Ectodermal cell (in vitro differentiated cells): ENCODE data around the gene AKT2.

Experiments
- H3K27ac ChIP-seq: 2 replicates; pipeline ENCODE4 v1.7.0; 2013; ENCODE audit warnings: mild to moderate bottlenecking, low read depth, low read length; ENCODE audit not compliant: insufficient read depth, poor library complexity, severe bottlenecking
- H3K27me3 ChIP-seq: 2 replicates; pipeline ENCODE4 v1.7.0; 2013; ENCODE audit warnings: mild to moderate bottlenecking, low read length; ENCODE audit not compliant: insufficient read depth, control insufficient read depth, poor library complexity, severe bottlenecking
- H3K36me3 ChIP-seq: one replicate; pipeline ENCODE4 v1.7.0; 2013; ENCODE audit warnings: low read length; ENCODE audit not compliant: control insufficient read depth, insufficient read depth
- H3K4me1 ChIP-seq: one replicate; pipeline ENCODE4 v1.7.0; 2013; ENCODE audit warnings: low read length; ENCODE audit not compliant: control insufficient read depth, insufficient read depth
- H3K4me3 ChIP-seq: 2 replicates; pipeline ENCODE4 v1.7.0; 2013; ENCODE audit warnings: low read depth, low read length, control low read depth; ENCODE audit not compliant: insufficient read depth
- H3K9me3 ChIP-seq: 2 replicates; pipeline ENCODE4 v1.7.0; 2013; ENCODE audit warnings: mild to moderate bottlenecking, low read length, moderate library complexity; ENCODE audit not compliant: control insufficient read depth
- WGBS, 2 experiments: methylation state at CpG; one replicate each; pipeline ENCODE4 v1.1.7; 2013; ENCODE audit warnings: missing lambda C conversion rate in 2 of 2; 5-methylcytosine and 5-hydroxymethylcytosine counted together

The AKT2 gene

DNA sequence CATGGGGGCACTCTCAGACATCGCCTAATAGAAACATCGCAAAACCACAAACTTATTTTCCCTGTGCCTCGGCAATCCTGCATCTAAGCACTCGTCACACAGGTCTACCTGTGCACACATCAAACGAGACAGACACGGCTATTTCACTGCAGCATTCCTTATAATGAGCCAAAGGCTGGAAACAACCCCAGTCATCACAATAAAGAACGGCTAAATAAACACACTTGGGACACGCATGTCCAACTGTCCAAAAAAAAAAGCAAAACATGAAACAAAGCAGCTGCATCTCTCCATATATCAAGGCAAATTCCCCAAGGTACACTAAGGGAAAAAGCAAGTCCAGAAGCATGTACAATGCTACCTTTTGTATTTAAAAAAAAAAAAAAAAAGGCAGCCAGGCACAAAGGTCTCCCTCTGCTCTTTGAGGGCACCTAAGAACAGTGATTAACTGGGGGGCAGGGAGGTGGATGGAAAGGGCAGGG, 31.5 kb downstream of the AKT2 start:
- Histone ChIP-seq H3K36me3 (peaks cover 8% of the 10 kb centered on the region), H3K27me3 (no peaks in the 10 kb centered on the region), H3K27ac (no peak overlapping the region), H3K4me3 (no peak overlapping the region), H3K4me1 (no peaks in the 10 kb centered on the region), H3K9me3 (no peaks in the 10 kb centered on the region)
- WGBS, 2 experiments: 95 to 96% methylated on average over 8 of the region's 8 CpGs

DNA sequence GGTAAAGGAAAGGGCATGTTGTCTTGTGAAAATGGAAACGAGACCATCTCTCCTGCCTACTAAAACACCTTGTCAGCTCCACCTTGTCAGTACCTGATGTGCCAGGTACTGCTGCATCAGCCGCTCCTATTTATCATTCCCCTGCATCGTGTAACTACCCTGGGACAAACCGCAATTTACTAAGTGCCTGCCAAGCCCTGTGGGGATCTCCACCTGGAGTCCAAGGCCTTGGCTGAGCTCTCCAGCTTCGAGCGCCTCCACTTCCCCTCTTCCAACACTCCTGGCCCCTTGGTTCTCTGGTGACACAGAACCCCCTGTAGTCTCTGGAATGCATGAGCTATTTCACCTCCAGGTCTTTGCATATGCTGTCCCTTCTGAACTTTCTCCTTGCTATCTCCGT, 32.8 kb downstream of the AKT2 start:
- 69 to 71% methylated on average over 7 of the region's 7 CpGs for WGBS, 2 experiments
- H3K36me3 ChIP-seq: peaks cover 8% of the 10 kb centered on the region

GRCh38 chr19:40251991-40252390, 33.2 kb downstream of the AKT2 start:
- WGBS, 2 experiments: 84 to 90% methylated on average over 4 of the region's 4 CpGs
- Histone ChIP-seq H3K4me3 (no peak overlapping the region), H3K36me3 (peaks cover 8% of the 10 kb centered on the region), H3K27me3 (no peaks in the 10 kb centered on the region), H3K27ac (no peak overlapping the region), H3K4me1 (no peaks in the 10 kb centered on the region), H3K9me3 (no peaks in the 10 kb centered on the region)

More for the DNA sequence above, 32.8 kb downstream of the AKT2 start:
- no peaks in the 10 kb centered on the region for H3K4me1 ChIP-seq
- no peaks in the 10 kb centered on the region for H3K9me3 ChIP-seq
- H3K27ac ChIP-seq: no peak overlapping the region
- no peak overlapping the region for H3K4me3 ChIP-seq
- H3K27me3 ChIP-seq: no peaks in the 10 kb centered on the region

DNA sequence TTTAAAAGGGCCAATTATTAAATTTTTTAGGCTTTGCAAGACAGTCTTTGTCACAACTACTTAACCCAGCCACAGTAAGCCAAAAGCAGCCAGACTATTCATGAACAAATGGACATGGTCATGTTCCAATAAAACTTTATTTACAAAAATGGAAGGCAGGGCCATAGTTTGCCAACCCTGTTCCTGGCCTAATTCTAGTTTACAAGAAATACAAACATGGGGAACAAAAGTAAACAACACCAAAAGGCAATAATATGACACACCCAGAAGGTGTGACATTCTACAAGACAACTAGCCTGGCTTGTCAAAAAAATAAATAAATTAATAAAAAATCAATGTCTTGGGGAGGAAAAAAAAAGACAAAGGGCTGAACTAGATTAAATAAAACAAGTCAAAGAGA, 33.9 kb downstream of the AKT2 start:
- Histone ChIP-seq H3K27me3 (no peaks in the 10 kb centered on the region), H3K4me1 (no peaks in the 10 kb centered on the region), H3K27ac (no peak overlapping the region), H3K9me3 (no peaks in the 10 kb centered on the region), H3K36me3 (peaks cover 8% of the 10 kb centered on the region), H3K4me3 (no peak overlapping the region)

DNA sequence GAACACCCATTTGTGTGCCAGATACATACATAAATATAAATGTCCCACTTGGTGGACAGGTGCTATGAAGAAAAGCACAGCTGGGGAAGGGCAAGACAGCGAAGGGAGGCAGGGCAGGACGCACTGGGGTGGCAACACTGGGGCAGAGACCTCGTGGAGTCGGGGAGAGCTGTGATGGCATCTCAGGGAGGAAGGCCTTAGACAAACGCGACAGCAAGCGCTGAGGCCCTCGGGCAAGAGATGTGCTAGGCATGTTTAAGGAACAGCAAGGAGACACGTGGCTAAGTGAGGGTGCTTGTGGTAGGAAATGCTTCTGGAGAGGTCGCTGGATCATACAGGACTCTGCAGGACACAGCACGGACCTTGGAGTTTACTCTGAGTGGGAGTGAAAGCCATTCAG, 35.4 kb downstream of the AKT2 start:
- no peak overlapping the region for H3K4me3 ChIP-seq
- H3K36me3 ChIP-seq: peaks cover 1% of the 10 kb centered on the region
- no peak overlapping the region for H3K27ac ChIP-seq
- H3K27me3 ChIP-seq: no peaks in the 10 kb centered on the region
- no peaks in the 10 kb centered on the region for H3K9me3 ChIP-seq
- WGBS, 2 experiments: 94% methylated on average over 11 of the region's 11 CpGs
- H3K4me1 ChIP-seq: no peaks in the 10 kb centered on the region

GRCh38 chr19:40249201-40249600, 35.9 kb downstream of the AKT2 start:
- Histone ChIP-seq H3K4me1 (no peaks in the 10 kb centered on the region), H3K36me3 (no peaks in the 10 kb centered on the region), H3K27me3 (no peaks in the 10 kb centered on the region), H3K4me3 (no peak overlapping the region), H3K9me3 (no peaks in the 10 kb centered on the region), H3K27ac (peak overlapping the region; percentile 13)
- WGBS, 2 experiments: 94 to 95% methylated on average over 10 of the region's 10 CpGs

DNA sequence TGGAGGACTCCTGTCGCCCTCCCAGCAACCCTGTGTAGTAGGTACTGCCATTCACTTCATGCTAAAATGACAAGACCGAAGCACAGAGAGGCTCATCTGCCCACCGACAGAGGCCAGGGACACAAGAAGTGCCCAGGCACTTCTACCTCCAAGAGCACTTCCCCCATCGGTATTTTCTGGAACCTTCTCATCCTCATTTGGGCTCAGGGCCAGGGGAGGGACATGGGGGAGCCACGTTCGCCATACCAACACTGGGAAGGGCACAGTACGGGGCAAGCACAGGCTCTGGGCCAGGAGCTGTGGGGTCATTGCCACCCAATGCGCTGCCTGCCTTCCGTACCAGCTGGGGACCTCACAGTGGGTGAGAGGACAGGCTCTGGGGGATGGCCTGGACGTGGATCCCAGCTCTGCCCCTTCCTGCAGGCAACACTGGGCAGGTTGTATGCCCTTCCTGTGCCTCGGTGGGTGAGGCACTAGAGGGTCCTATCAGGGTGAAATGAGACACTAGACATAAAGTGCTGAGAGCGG, 37.3 kb downstream of the AKT2 start:
- Histone ChIP-seq H3K4me1 (no peaks in the 10 kb centered on the region), H3K36me3 (no peaks in the 10 kb centered on the region), H3K27me3 (no peaks in the 10 kb centered on the region), H3K9me3 (no peaks in the 10 kb centered on the region), H3K27ac (no peak overlapping the region), H3K4me3 (no peak overlapping the region)
- WGBS, 2 experiments: 94 to 95% methylated on average over 12 of the region's 12 CpGs

DNA sequence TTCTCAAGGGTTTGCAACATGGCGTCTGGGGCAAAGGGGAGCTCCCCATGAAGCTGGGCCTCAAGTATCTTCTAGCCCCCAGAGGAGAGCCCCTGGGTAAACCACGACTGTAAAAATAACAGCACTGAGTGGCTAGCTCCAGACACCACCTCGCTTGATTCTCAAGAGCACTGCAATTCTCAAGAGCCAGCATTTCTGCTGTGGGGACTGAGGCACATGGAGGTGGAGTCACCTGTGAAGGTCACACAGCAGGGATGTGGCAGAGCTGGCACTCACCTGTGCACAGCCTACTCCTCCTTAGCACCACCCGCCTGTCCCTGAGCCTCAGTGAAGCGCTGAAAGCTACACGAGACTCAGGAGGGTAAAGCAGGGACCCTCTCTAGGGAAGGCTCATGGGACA, 38.0 kb downstream of the AKT2 start:
- Histone ChIP-seq H3K9me3 (no peaks in the 10 kb centered on the region), H3K27ac (no peak overlapping the region), H3K4me3 (no peak overlapping the region), H3K36me3 (no peaks in the 10 kb centered on the region), H3K27me3 (no peaks in the 10 kb centered on the region), H3K4me1 (no peaks in the 10 kb centered on the region)
- WGBS, 2 experiments: 94% methylated on average over 6 of the region's 6 CpGs

DNA sequence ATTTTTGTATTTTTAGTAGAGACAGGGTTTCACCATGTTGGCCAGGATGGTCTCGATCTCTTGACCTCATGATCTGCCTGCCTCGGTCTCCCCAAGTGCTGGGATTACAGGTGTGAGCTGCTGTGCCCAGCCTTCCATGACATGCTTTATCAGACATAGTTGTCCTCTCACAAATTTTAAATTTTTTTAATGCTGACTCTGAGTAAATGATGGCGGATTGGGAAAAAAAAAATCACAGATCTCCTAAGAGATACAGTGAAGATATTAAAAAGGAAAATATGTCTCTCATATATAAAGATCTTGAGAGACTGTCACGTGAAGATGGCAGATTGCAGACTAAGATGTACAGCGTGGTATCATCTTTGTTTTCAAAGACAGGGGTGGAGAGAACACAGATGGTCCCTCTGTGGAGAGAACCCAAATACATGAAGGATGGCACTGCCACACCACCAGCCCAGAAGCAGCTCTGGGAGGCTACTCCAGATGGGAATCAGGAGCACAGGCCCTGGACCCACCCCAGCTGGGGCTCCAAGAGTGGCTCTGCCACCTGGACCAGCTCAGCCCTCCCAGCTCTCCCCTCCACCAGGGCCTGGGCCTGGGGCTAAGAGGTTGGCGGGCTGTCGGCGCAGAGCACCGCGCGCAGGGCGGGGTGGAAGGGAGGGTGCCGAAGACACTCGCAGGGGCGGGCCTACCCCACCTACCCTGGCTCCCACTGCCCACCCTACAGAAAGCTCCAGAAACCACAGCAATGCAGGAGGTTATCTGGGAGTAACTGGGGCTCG, 38.7 kb downstream of the AKT2 start:
- 93 to 98% methylated on average over 16 of the region's 16 CpGs for WGBS, 2 experiments
- Histone ChIP-seq H3K27ac (no peak overlapping the region), H3K9me3 (no peaks in the 10 kb centered on the region), H3K36me3 (peaks cover 7% of the 10 kb centered on the region), H3K27me3 (no peaks in the 10 kb centered on the region), H3K4me1 (no peaks in the 10 kb centered on the region), H3K4me3 (no peak overlapping the region)

- H3K9me3 ChIP-seq: no peaks in the 10 kb centered on the region
- no peak overlapping the region for H3K4me3 ChIP-seq
- H3K4me1 ChIP-seq: no peaks in the 10 kb centered on the region
- WGBS, 2 experiments: 92 to 93% methylated on average over 9 of the region's 9 CpGs
- no peak overlapping the region for H3K27ac ChIP-seq
- H3K36me3 ChIP-seq: peaks cover 9% of the 10 kb centered on the region
- H3K27me3 ChIP-seq: no peaks in the 10 kb centered on the region
These were observed 39.5 kb downstream of the AKT2 start for GRCh38 chr19:40245506-40246128.
